ENCODE measurements around the gene COMTD1.
A peak's percentile ranks its signal among the peaks of the same experiment; 100 is the strongest.

Gene COMTD1

DNA sequence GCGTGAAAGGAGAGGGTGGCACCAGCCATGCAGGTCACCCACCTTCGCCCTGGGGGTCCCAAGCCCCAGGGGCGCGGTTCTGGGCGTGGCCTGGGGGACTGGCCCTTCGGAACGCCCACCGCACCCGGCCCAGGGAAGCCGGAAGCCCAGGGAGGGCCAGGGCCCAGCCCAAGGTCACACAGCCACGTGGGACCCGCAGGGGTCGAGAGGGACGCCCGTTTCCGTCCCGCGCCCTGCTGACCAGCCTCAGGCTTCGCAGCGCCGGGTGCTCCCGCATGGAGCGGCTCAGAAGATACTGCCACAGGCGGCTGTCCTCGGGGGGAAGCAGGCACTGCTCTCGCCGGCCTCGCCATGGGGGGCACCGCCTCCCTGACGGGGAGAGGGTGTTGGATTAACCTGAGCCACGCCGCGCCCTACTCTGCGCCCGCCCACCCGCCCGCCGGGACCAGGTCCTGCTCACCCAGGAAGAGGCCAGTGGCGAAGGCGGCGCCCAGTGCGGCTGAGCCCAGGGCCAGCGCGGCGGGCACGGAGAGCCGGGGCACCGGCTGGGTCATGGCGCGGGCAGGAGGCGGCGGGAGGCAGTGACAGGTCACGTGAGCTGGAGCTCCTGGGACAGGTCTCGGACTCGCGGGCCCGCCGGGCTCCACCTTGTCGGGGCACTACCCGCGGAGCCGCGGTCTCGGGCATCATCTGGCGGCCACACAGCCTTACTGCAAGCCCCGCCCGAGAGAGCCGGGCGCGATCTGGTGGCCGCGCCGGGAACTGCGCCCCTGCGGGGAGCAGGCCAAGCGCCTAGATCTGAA lies at the start of gene COMTD1:
TSS of gene COMTD1 (minus strand) at position 583 of the 803 bp plus-strand sequence. CDS start at position 554, 29 bp downstream.
- DNase-seq (ENCODE audit: low spot score): peak; percentile 92

DNA sequence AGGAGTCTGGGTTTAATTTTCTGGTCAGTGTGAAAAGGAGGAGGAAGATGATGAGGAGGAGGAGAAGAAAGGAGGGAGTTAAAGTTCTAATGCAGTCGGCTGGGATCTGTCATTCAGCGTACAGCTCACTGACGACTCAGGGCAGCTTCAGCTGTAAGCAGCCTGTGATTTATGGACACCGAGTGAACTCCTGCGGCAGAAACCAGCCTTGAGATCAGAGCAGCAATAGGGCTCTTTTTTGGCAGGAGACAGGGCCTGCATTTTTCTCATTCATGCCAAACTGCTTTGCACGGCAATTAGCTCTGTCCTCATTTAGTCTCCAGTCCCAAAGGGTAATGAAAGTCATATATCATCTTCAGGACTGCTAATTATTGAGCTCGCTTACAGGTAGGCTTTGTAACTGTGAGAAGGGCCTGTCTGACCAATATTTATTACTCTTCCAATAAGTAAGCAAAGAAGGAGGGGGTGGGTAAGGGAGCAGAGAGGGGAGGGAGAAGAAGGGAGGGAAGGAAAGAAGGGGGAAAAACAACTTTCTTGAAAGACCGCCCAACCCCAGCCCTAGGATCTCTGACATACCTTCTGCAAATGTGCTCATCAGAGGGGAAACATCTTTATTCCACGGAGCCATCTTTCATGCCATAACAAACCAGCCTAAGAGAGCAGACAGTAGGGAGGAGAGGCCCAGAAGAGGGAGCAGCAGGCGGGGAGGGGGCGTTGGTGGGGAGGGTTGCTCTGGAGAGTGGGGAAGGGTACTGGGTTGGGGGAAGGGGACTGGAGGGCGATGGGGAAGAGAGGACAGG lies 48.1 kb upstream of the COMTD1 start:
- no peak for DNase-seq (ENCODE audit: low spot score)

DNA sequence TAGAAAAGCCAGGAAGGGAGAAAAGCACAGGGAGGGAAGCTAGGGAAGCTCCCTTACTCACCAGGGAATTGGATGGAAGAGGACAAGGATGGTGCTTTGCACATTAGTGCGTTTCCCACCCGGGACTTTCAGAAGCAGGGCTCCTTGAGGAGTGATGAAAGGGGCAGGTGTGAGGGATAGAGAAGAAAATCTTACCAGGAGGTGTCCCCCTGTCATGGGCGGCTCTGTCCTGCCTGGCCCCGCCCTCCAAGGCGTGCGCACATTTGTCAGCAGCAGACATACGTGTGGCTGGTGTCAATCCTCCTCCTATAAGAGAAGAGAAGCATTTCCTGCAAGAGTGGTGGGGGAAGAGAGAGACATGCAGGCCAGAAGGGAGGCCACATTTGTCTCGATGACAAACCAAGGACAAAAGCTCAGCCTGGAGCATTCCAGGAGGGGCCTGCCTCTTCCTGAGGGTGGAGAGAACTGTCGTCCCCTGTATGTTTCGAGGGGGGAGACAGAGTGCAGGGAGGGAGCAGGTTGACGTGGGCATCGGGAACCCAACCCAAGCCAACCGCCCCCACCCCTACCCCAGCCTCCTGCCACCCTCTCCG lies 47.4 kb upstream of the COMTD1 start:
- DNase-seq (ENCODE audit: low spot score): no peak

DNA sequence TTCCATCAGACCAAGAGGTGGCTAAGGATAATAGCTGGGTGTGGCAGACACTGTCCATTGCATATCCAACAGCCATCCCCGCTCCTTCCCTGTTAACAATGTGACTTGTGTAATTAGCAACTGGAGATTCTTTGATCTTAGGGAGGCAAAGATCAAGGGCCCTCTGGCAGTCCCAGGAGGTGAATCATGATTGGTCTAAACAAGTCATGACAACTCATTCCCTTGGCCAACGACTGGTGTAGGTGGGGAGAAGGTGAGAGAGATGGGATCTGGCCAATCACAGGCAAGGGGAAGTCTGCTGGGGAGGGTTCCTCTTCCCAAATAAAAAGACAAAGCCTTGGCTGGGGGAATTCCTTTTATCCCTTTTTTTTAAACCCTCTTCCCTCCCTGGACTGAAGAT lies 46.2 kb upstream of the COMTD1 start:
- no peak for DNase-seq (ENCODE audit: low spot score)

DNA sequence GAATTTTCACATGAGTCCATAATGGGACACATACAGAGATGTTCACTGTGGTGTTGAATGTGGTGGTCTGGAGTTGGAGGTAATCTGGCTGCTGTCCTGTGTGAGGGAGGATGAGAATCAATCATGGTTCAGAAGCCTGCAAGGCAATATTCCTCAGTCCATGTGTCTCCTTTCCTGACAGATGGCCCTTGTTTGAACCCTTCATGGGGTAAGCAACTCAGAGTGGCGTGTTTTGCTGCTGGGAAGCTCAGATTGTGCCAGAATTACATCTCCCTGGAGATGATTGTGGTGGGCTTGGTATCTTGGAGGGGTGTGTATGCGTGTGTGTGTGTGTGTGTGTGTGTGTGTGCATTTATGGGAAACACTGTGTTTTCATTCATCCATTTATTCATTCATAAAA lies 44.5 kb upstream of the COMTD1 start:
- no peak for DNase-seq (ENCODE audit: low spot score)

DNA sequence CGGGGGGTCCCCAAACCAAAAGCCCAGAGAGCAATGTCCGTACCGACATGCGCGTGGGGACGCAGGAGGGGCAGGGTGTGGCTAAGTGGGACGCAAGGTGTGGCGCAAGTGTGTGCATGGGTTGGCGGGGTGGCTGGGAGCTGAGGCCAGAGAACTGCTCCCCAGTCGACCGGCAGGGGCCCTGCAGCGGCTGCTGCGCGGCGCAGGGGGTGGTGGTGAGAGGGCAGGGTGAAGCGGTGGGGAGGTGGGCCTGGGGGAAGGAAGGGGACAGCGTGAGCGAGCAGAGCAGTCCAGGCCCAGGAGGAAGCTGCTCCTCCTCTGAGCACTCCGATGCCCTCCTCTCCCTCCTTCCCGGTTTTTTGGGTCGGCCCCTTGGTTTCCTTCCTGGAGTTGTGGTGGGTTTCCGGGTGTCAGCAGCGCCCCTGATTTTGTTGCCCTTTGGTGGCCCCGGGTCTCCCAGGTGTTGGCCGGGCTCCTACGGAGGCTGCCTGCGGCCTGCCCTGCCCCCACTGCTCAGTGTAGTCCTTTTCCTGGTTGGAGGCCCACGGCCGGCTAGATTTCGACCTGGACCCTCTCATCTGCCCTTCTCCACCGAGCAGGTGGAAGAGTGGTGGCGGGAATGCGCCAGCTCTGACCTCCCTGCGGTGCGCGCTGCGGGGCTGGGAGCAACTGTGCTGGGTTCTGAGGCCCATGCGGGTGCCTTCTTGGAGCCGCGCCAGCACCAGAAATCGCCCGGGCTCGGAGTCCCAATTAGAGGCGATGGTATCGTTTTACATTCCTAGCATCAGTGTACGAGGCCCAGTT lies 40.5 kb upstream of the COMTD1 start:
- no peak for DNase-seq (ENCODE audit: low spot score)

DNA sequence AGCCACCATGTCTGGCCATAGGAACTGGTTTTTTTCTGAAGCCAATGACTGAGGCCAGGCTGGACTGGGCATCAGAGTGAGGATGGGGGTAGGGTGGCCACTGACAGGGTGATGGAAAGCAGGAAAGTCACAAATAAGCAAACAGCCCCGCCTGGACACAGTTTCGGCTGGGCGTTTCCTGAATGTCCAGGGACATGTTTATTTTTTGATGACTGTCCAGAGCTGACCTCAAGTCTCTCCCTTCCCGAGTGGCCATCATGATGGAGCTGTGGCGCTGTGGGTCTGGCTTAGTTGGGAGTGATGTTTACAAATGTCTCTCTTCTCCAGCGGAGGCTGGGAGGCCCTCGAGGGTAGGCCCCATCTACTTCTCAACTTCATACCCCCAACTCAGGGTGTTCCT lies 37.1 kb upstream of the COMTD1 start:
- no peak for DNase-seq (ENCODE audit: low spot score)

DNA sequence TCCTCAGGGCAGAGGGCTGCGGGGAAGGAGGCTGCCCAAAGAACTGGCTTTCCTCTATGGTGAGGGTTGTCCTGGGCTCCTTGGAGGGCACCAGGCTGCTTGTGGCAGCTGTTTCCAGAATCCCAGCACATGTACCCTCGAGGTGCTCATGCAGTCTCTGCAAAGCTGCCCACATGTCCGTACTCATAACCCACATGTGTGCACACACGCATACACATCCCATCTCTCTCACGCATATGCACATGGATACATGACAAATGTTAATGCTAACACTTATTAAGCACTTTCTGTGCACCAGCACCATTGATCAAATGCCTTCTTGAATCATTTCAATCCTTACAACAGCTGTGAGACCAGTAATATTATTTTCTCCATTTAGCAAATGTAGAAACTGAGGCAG lies 36.3 kb upstream of the COMTD1 start:
- DNase-seq (ENCODE audit: low spot score): no peak

DNA sequence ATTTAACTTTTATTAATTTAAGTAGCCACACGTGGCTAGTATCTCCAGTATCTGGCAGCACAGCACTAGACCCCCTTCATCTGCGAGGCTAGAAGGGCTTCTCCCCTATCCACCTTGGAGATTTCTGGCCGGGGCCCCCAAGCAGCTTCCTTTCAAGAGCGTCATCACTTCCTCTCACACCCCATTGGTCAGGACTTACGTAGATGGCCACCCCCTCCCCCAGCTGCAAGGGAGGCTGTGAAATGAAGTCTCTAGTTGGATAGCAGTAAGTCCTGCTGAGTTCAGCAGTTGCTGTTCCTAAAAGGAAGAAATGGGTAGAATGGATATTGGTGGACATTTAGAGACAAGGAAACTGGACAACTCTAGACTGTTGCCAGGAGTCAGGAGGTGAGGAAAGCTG lies 33.8 kb upstream of the COMTD1 start:
- no peak for DNase-seq (ENCODE audit: low spot score)

DNA sequence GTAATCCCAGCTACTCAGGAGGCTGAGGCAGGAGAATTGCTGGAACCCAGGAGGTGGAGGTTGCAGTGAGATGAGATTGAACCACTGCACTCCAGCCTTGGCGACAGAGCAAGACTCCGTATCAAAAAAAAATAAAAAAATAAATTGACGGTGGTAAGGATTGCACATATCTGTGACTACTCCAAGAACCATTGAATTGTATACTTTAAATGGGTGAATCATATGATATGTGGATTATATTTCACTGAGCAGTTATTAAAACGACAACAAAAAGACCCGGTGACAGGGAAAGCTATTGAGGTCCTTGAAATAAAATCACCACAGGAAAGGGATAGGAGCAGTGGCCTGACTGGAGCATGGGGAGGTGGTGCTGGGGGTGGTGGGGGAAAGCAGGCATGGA lies 31.2 kb upstream of the COMTD1 start:
- no peak for DNase-seq (ENCODE audit: low spot score)

DNA sequence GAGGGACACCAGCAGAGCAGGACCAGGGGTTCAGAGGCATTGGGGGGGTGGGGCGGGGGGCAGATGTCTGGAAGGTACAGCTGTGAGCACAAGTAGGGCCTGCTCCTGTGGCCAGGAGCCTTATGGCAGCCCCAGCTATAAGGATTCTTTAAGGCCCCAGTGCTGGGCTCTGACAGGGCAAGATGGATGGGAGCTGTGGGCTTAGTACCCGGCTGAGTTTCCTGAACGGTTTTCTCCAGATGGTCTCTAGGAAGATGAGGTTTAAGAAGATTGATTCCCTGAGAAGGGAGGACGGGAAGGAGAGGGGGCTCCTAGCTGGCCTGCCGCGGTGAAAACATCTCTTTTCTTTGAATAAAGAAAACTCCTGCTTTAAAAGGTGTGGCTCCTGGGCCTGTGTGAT lies 30.1 kb upstream of the COMTD1 start:
- no peak for DNase-seq (ENCODE audit: low spot score)

DNA sequence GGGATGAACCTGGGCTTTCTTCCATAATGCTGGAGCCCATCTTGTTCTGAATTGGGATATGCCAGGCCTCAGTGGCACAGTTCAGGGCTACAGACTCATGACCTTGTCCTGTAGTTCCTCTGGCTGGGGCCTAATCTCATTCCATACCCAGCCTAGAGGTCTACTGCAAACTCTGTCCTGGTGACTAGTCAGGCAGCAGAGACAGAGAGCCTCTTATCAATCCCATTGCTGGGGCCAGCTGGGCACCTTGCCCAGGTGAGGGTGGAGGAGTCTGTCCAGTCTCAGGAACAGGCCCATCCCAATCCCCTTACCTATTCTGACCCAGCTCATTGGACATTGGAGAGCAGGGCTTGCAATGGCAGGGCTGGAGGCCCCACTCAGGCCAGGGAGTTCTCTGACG lies 28.0 kb upstream of the COMTD1 start:
- no peak for DNase-seq (ENCODE audit: low spot score)

DNA sequence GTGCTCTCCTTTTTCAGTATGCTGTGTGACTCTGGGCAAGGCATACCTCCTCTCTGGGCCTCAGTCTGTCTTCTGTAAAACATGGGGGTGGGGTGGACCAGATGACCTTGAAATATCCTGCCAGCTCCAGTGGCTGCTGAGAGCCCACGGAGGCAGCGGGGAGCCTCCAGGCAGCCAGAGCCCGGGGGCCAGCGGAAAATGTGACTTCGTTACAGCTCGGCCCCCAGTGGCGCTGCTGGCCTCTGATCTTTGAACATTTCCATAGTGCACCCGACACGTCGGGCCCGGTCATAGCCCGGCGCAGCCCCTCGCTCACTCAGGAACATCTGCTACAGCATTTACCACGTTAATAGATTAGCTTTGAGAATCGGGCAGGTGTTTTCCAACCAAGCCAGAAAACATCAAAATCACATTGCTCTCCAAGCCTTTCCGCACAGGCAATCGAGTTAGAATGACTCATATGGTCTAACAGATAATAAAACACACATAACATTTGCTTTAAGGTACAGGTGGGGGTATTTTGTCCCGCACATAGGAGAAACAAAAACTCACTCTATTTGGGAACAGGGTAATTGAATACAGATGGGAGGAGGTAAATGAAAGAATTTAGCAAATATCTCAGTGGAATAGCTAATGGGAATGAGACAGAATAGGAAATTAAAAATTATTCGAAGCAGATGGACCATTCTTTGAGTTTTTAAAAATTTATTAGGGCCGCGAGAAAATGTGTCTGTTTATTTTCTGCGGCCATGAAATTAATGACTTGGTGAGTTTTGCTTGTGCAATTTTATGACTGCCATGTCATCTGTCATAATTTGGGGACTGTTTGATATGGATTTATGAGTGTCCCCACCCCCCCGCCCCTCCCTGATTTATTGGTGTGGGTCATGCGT lies 26.3 kb upstream of the COMTD1 start:
- no peak for DNase-seq (ENCODE audit: low spot score)

DNA sequence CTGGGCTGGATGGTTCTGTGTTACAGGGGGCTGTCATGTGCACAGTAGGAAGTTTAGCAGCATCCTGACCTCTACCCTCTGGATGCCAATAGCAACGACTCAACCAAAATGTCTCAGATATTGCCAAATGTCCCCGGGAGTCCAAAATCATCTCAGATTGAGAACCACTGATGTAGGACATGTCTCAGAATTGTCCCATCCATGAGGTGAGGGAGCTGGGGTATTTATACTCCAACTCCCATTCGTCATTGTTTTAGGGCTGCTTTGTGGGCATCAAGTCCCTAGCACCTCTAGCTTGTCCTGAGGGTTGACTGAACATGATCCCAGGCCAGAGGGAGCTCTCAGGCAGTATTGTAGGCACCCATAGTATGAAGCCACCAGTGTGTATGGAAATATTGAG lies 25.2 kb upstream of the COMTD1 start:
- DNase-seq (ENCODE audit: low spot score): no peak

DNA sequence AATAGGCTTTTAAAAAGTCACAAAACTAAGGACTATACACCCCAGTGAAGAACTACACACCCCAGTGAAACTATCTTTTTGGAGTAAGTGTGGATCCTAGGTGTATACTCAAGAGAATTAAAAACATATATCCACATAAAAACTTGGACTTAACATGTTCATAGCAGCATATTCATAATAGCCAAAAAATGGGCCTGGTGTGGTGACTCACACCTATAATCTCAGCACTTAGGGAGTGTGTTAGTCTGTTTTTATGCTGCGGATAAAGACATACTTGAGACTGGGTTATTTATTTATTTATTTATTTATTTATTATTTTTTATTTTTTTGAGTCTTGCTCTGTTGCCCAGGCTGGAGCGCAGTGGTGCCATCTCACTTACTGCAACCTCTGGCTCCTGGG lies 19.0 kb upstream of the COMTD1 start:
- no peak for DNase-seq (ENCODE audit: low spot score)

DNA sequence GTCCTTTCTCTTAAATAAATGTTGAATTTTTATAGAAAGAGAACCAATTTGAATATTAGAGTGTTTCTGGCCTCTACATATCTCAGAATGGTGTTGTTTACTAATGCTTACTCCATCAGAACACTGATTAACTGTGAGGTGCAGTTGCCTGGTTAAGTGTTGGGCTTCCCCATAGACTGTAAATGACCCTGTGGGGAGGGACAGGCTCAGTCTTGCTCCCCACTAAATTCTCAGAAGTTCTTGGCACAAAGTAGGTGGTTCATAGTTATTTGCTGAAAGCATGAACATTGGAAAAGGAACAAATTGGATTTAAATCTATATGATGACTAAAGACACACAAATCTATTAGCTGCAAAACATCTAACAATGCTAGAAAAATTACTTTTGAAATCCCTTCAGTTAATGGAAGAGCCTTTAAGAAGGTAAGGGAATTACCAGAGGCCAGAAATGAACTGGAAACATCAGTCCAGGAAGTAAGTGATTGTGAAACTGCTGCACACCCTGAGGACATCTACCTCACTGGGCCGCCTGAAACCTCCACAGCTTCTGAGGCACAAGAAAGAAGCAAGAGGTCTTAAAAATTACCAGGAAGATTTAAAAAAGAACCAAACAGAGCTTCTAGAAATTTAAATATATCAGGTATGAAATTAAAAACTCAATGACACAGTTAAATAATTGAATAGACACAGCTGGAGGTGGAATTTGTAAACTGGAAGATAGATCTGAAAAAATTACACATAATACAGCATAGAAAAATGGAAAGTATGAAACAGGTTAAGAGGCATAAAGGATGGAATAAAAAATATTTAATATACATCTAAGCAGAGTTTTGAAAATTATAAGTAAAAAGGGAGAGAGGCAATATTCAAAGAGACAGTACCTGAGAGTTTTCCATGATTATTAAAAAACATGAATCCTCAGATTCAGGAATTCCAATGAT lies 17.8 kb upstream of the COMTD1 start:
- no peak for DNase-seq (ENCODE audit: low spot score)

DNA sequence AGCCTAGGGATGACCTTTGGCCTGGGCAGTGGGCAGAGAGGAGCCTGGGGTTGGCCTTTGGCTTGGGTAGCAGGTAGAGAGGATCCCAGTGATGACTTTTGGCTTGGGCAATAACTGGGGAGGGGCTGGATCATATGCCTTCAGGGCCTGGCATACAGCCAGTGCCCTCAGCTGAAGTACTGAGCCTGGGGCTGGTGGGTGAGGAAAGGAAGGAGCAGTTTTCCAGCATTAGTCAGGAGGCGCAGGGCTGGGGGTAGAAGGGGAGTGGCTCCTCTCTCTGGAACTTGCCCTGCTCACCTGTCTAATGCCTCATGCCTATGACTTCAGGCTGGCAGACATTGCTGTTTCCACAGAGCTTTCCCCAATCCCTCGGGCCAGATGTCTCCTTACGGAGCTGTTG lies 15.2 kb upstream of the COMTD1 start:
- no peak for DNase-seq (ENCODE audit: low spot score)

DNA sequence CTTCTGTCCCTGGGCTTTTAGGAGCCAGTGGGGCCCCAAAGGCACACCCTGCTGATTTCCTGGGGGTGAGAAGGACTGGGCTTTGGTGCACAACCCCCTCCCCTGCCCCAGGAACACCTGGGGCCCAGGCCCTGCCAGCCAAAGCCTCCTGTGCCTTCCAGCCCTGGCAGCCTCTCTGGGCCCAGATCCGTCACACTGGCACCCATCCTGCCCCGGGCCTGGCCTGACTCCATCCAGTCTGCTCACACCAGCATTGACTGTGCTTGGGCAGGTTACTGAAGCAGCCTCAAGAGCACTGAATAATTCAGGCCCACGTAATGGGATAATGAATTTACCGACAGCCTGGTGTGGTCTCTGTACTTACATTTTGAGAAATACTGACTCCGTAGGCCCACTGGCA lies 12.0 kb upstream of the COMTD1 start:
- no peak for DNase-seq (ENCODE audit: low spot score)

DNA sequence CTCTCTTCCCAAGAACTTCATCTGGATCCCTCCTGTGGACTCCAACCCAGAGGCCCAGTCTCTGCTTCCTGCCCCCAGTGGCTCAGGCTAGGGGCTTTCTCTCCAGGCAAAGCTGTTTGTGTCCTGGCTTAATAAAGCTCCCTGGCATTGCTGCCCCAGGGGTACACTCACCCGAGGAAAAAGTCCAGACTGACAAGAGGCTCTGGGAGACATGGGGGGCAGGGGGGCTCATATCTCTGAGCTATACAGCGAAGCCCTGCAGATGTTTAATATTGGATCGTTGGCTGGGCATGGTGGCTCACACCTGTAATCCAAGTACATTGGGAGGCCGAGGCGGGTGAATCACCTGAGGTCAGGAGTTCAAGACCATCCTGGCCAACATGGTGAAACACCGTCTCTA lies 10.7 kb upstream of the COMTD1 start:
- DNase-seq (ENCODE audit: low spot score): no peak
